Measurements from ENCODE around the gene UBE2D2. TPM values are rescaled to one million over a fixed set of nuclear protein-coding genes. Genes with fewer than 3 reads are reported as not detected.
A peak's percentile ranks its signal among the peaks of the same experiment; 100 is the strongest.

Gene UBE2D2
- total and polyA plus RNA-seq, 2 experiments from 2014 or later, result 88.8 to 129 TPM

DNA sequence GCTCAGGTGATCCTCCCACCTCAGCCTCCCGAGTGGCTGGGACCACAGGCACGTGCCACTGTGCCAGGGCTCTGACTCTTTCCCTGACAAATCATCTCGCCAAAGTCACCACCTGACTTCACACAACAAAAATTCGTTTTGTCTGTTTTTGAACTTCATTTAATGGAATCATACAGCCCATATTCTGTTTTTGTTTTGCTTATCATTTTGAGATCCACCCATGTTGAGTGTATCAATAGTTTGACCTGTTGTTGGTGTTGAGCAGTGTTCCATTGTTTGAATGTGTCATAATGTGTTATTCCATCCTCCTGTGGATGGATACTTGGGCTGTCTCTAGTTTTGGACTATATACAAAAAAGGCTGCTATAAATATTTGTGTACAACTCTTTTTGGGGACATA, 6.9 kb upstream of the UBE2D2 start:
- no peaks in the 10 kb centered on the region for H3K79me2 ChIP-seq (ENCODE audit: insufficient read depth)
- no peaks in the 10 kb centered on the region for H4K20me1 ChIP-seq (ENCODE audit: insufficient read depth)
- no peaks in the 10 kb centered on the region for H3K9me3 ChIP-seq (ENCODE audit: low read depth)
- no peaks in the 10 kb centered on the region for H3K27me3 ChIP-seq (replicated peaks; ENCODE audit: insufficient read depth)
- no peaks in the 10 kb centered on the region for H3K36me3 ChIP-seq (ENCODE audit: low read depth)
- WGBS, 2 experiments (ENCODE audit: low coverage in 1 of 2, low lambda C conversion rate in 2 of 2, missing lambda C conversion rate in 2 of 2), result 70 to 78% methylated on average over 4 of the region's 4 CpGs
- no peak overlapping the region for H3K4me2 ChIP-seq (ENCODE audit: unreplicated experiment)
- no peak overlapping the region for H2AFZ ChIP-seq
- DNase-seq, result no peak
- no peak overlapping the region for H3K4me3 ChIP-seq
- no peaks in the 10 kb centered on the region for H3K4me1 ChIP-seq (ENCODE audit: insufficient read depth)
- no peak overlapping the region for H3K27ac ChIP-seq
- in situ Hi-C loops (cut with MboI), result no loop called here
- H3K9ac ChIP-seq, result no peak overlapping the region
- H3K9me2 ChIP-seq (ENCODE audit: insufficient read depth), result no peaks in the 10 kb centered on the region
- TF ChIP-seq EZH2phosphoT487 (IDR thresholded peaks at IDR 0.05; ENCODE audit: insufficient read depth, low read depth) (no peak), EZH2 (IDR thresholded peaks at IDR 0.05; ENCODE audit: insufficient read depth, poor library complexity, severe bottlenecking) (no peak)
- H3F3A ChIP-seq (ENCODE audit: insufficient read depth), result no peaks in the 10 kb centered on the region

DNA sequence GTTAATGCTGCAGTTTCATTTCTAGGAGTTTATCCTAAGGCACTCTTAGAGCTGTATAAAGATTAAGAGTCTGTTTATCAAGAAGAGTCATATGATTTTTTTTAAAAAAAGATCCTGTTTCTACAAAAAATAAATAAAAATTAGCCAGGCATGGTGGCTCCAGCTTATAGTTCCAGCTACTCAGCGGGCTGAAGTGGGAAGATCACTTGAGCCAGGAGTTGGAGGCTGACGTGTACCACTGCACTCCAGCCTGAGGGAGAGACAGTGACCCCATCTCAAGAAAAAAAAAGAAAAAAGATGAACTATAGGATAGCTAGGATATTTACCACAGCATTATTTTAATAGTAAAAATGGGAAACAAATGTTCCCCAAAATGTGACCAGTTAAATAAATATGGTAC, 3.3 kb upstream of the UBE2D2 start:
- H3K9ac ChIP-seq, result no peak overlapping the region
- H2AFZ ChIP-seq, result no peak overlapping the region
- H3K4me1 ChIP-seq (ENCODE audit: insufficient read depth), result peaks cover under 1% of the 10 kb centered on the region; the same call in 1 of the 2 replicates
- peaks cover 6% of the 10 kb centered on the region; the same call in 1 of the 2 replicates for H3F3A ChIP-seq (ENCODE audit: insufficient read depth)
- no peak for DNase-seq
- no peak overlapping the region for H3K4me2 ChIP-seq (ENCODE audit: unreplicated experiment)
- H3K4me3 ChIP-seq, result no peak overlapping the region
- in situ Hi-C loops (cut with MboI), result no loop called here
- no peaks in the 10 kb centered on the region for H3K36me3 ChIP-seq (ENCODE audit: low read depth)
- 47 to 48% methylated on average over 2 of the region's 2 CpGs for WGBS, 2 experiments (ENCODE audit: low coverage in 1 of 2, low lambda C conversion rate in 2 of 2, missing lambda C conversion rate in 2 of 2)
- H3K9me3 ChIP-seq (ENCODE audit: low read depth), result no peaks in the 10 kb centered on the region
- TF ChIP-seq EZH2phosphoT487 (IDR thresholded peaks at IDR 0.05; ENCODE audit: insufficient read depth, low read depth) (no peak), EZH2 (IDR thresholded peaks at IDR 0.05; ENCODE audit: insufficient read depth, poor library complexity, severe bottlenecking) (no peak)
- H3K27ac ChIP-seq, result no peak overlapping the region
- H3K9me2 ChIP-seq (ENCODE audit: insufficient read depth), result no peaks in the 10 kb centered on the region
- H4K20me1 ChIP-seq (ENCODE audit: insufficient read depth), result 0 out of 2 replicates have a peak, but pooled peaks cover 5% of the 10 kb centered on the region
- no peaks in the 10 kb centered on the region for H3K27me3 ChIP-seq (replicated peaks; ENCODE audit: insufficient read depth)
- H3K79me2 ChIP-seq (ENCODE audit: insufficient read depth), result peaks cover 11% of the 10 kb centered on the region

DNA sequence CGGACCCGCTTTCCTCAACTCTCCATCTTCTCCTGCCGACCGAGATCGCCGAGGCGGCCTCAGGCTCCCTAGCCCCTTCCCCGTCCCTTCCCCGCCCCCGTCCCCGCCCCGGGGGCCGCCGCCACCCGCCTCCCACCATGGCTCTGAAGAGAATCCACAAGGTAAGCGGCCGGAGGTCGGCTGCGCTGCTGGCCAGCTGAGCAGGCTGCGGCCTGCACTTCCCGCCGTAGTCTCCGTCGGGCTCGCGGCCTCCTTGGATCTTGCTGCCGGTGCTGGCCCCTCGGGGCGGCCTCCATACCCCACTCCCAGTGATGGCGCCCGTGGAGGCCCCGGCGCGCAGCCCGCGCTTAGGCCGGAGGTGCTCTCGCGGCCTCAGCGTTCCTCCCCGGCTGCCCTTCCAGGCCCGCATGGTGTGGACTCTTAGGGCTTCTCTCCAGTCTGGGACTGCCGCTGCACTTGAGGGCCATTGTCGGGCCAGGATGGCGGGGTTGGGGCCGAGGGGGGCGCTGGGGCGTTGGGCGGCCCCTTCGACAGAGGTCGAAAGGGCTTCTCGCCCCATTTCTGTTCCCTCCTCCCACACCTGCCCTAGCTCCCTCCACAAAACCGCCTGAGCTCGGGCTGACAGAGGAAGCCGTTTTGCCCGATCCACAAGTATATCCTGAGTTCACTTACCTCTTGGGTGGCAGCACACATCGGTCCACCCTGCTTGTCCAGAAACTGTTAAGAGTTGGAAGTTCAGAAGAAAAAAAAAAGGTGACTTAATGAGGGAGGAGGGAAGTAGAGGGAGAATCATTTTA, 714 bp downstream of the UBE2D2 start:
- Histone ChIP-seq H3K4me2 (ENCODE audit: unreplicated experiment) (peak overlapping the region; percentile 97), H2AFZ (peak overlapping the region; percentile 59), H3K79me2 (ENCODE audit: insufficient read depth) (peaks cover 52% of the 10 kb centered on the region), H3F3A (ENCODE audit: insufficient read depth) (peaks cover 11% of the 10 kb centered on the region; the same call in 1 of the 2 replicates), H3K9ac (peak overlapping the region; percentile 87), H3K36me3 (ENCODE audit: low read depth) (peaks cover 6% of the 10 kb centered on the region; the same call in 1 of the 2 replicates), H3K9me3 (ENCODE audit: low read depth) (no peaks in the 10 kb centered on the region), H3K9me2 (ENCODE audit: insufficient read depth) (no peaks in the 10 kb centered on the region), H3K27ac (peak overlapping the region; percentile 87), H4K20me1 (ENCODE audit: insufficient read depth) (peaks cover 20% of the 10 kb centered on the region; the same call in 1 of the 2 replicates), H3K27me3 (replicated peaks; ENCODE audit: insufficient read depth) (no peaks in the 10 kb centered on the region), H3K4me1 (ENCODE audit: insufficient read depth) (peaks cover 28% of the 10 kb centered on the region), H3K4me3 (peak overlapping the region; percentile 82)
- in situ Hi-C loops (cut with MboI), result no loop called here
- 1 to 3% methylated on average over 19 to 40 of the region's 57 CpGs for WGBS, 2 experiments (ENCODE audit: low coverage in 1 of 2, low lambda C conversion rate in 2 of 2, missing lambda C conversion rate in 2 of 2)
- TF ChIP-seq EZH2phosphoT487 (IDR thresholded peaks at IDR 0.05; ENCODE audit: insufficient read depth, low read depth), result no peak
- TF ChIP-seq EZH2 (IDR thresholded peaks at IDR 0.05; ENCODE audit: insufficient read depth, poor library complexity, severe bottlenecking), result no peak
- peak; percentile 73 for DNase-seq

DNA sequence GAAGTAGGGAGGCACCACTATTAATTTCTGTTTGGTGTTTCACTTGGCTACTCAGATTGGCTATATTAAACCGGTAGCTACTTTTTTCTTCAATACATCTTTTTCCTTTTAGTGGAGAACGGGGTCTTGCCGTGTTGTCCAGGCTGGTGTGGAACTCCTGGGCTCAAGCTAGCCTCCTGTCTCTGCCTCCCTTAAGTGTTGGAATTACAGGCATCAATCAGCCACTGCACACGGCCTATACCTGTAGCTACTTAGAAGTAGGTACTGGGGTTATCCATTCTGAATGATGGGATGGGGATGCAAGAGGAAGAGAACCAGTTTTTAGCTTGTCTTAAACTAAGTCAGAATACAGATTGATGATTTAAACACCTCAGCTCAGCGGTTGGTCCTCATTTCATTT, 1.7 kb downstream of the UBE2D2 start:
- H3K27ac ChIP-seq, result peak overlapping the region; percentile 87
- H3K4me3 ChIP-seq, result peak overlapping the region; percentile 82
- H4K20me1 ChIP-seq (ENCODE audit: insufficient read depth), result peaks cover 20% of the 10 kb centered on the region; the same call in 1 of the 2 replicates
- H3K27me3 ChIP-seq (replicated peaks; ENCODE audit: insufficient read depth), result no peaks in the 10 kb centered on the region
- peak overlapping the region; percentile 97 for H3K4me2 ChIP-seq (ENCODE audit: unreplicated experiment)
- H3F3A ChIP-seq (ENCODE audit: insufficient read depth), result peaks cover 11% of the 10 kb centered on the region; the same call in 1 of the 2 replicates
- peak overlapping the region; percentile 59; the same call in 1 of the 2 replicates for H2AFZ ChIP-seq
- 2 to 5% methylated on average over 5 of the region's 5 CpGs for WGBS, 2 experiments (ENCODE audit: low coverage in 1 of 2, low lambda C conversion rate in 2 of 2, missing lambda C conversion rate in 2 of 2)
- H3K4me1 ChIP-seq (ENCODE audit: insufficient read depth), result peaks cover 28% of the 10 kb centered on the region
- H3K9ac ChIP-seq, result peak overlapping the region; percentile 87
- H3K9me2 ChIP-seq (ENCODE audit: insufficient read depth), result no peaks in the 10 kb centered on the region
- H3K79me2 ChIP-seq (ENCODE audit: insufficient read depth), result peaks cover 62% of the 10 kb centered on the region
- DNase-seq, result no peak
- no peaks in the 10 kb centered on the region for H3K9me3 ChIP-seq (ENCODE audit: low read depth)
- peaks cover 6% of the 10 kb centered on the region; the same call in 1 of the 2 replicates for H3K36me3 ChIP-seq (ENCODE audit: low read depth)
- in situ Hi-C loops (cut with MboI), result no loop called here
- TF ChIP-seq EZH2phosphoT487 (IDR thresholded peaks at IDR 0.05; ENCODE audit: insufficient read depth, low read depth) (no peak), EZH2 (IDR thresholded peaks at IDR 0.05; ENCODE audit: insufficient read depth, poor library complexity, severe bottlenecking) (no peak)

All from GM23248 (cell line).